SK-N-SH (cell line): Measurements from ENCODE around the gene FMOD. TPM values are rescaled to one million over a fixed set of nuclear protein-coding genes. Genes with fewer than 3 reads are reported as not detected.

Source experiments
- CTCF ChIA-PET: fragments of 300-600, 350-600 bp; formaldehyde crosslinking; extraction: SDS; loops from one replicate; lab custom pipeline; 2021; lab: Yijun Ruan, JAX
- POLR2A ChIA-PET: fragments of 350-600 bp; sonication (Branson Sonifier 250); formaldehyde crosslinking; extraction: SDS; loops from one replicate; lab custom pipeline; 2020; ENCODE audit warnings: antibody characterized with exemption, inconsistent platforms; lab: Yijun Ruan, JAX
- DNase-seq: peaks from one replicate; pipeline ENCODE4 v3.0.0; 2012
- H2AFZ ChIP-seq: fragments of 200-600 bp; sonication (generic); 2 replicates; pipeline ENCODE4 v1.8.1; 2016; ENCODE audit warnings: antibody characterized with exemption, mild to moderate bottlenecking, low read depth
- H3F3A ChIP-seq: fragments of 200-600 bp; sonication (generic); replicated peaks from 2 replicates; pipeline ENCODE3; 2016; ENCODE audit warnings: antibody characterized with exemption, mild to moderate bottlenecking; ENCODE audit not compliant: insufficient read depth
- H3K27ac ChIP-seq, 2 experiments: fragments of 200-500 bp in 1 of 2; fragments of 200-600 bp in 1 of 2; sonication (Bioruptor generic) in 1 of 2; sonication (generic), shearing (Covaris generic) in 1 of 2; 2 replicates each; pipeline versions ENCODE4 v1.5.1 to v1.6.1; 2014 to 2016; ENCODE audit warnings: low read depth in 2 of 2, inconsistent platforms in 1 of 2, low read length in 1 of 2, mild to moderate bottlenecking in 1 of 2, mixed read lengths in 1 of 2
- H3K27me3 ChIP-seq: fragments of 200-600 bp; sonication (generic), shearing (Covaris generic); 2 replicates; pipeline ENCODE4 v1.6.1; 2016; ENCODE audit warnings: mixed run types; ENCODE audit not compliant: insufficient read depth
- H3K36me3 ChIP-seq, 2 experiments: fragments of 200-500 bp in 1 of 2; fragments of 200-600 bp in 1 of 2; sonication (Bioruptor generic) in 1 of 2; sonication (generic) in 1 of 2; replicated peaks in 1 of 2; 2 replicates each; pipeline versions ENCODE3 to v1.5.1; 2014 to 2016; ENCODE audit warnings: low read length in 1 of 2, mild to moderate bottlenecking in 1 of 2; ENCODE audit not compliant: insufficient read depth in 2 of 2, control insufficient read depth in 1 of 2
- H3K4me1 ChIP-seq, 2 experiments: fragments of 200-500 bp in 1 of 2; fragments of 200-600 bp in 1 of 2; sonication (Bioruptor generic) in 1 of 2; sonication (generic), shearing (Covaris generic) in 1 of 2; 2 replicates each; pipeline versions ENCODE4 v1.5.1 to v1.6.1; 2014 to 2016; ENCODE audit warnings: low read depth in 1 of 2, low read length in 1 of 2, mixed run types in 1 of 2; ENCODE audit not compliant: insufficient read depth in 2 of 2, control insufficient read depth in 1 of 2
- H3K4me2 ChIP-seq: fragments of 200-600 bp; sonication (generic), shearing (Covaris generic); 2 replicates; pipeline ENCODE4 v1.6.1; 2017; ENCODE audit warnings: mixed run types
- H3K4me3 ChIP-seq, 2 experiments: fragments of 200-500 bp in 1 of 2; fragments of 200-600 bp in 1 of 2; sonication (Bioruptor generic) in 1 of 2; sonication (generic), shearing (Covaris generic) in 1 of 2; 2 replicates each; pipeline versions ENCODE4 v1.5.1 to v1.8.1; 2014 to 2016; ENCODE audit warnings: low read depth in 2 of 2, inconsistent platforms in 1 of 2, low read length in 1 of 2, mild to moderate bottlenecking in 1 of 2, mixed read lengths in 1 of 2, moderate library complexity in 1 of 2
- H3K79me2 ChIP-seq: fragments of 200-600 bp; sonication (generic); 2 replicates; pipeline ENCODE4 v1.8.1; 2017; ENCODE audit warnings: mild to moderate bottlenecking; ENCODE audit not compliant: insufficient read depth
- H3K9ac ChIP-seq: fragments of 200-600 bp; sonication (generic); 2 replicates; pipeline ENCODE4 v1.6.1; 2017; ENCODE audit warnings: mixed run types
- H3K9me2 ChIP-seq: fragments of 200-600 bp; sonication (generic); 2 replicates; pipeline ENCODE4 v1.6.1; 2017; ENCODE audit warnings: mixed run types
- H3K9me3 ChIP-seq: fragments of 200-600 bp; sonication (generic); 2 replicates; pipeline ENCODE4 v1.6.1; 2017; ENCODE audit warnings: mixed run types, mild to moderate bottlenecking, moderate library complexity
- H4K20me1 ChIP-seq: fragments of 200-600 bp; sonication (generic); 2 replicates; pipeline ENCODE4 v1.6.1; 2017; ENCODE audit warnings: mild to moderate bottlenecking, mixed run types; ENCODE audit not compliant: insufficient read depth
- CHD2 ChIP-seq: fragments of 150-350 bp; IDR thresholded peaks from 2 replicates; pipeline ENCODE4 v1.6.1; 2018; ENCODE audit warnings: low read length; ENCODE audit not compliant: partially characterized antibody
- CTCF ChIP-seq: fragments of 200-600 bp; sonication (generic); IDR thresholded peaks from 2 replicates; pipeline ENCODE4 v1.6.1; 2017; ENCODE audit warnings: antibody characterized with exemption, mild to moderate bottlenecking, moderate library complexity
- ELF1 ChIP-seq: IDR thresholded peaks from 2 replicates; pipeline ENCODE4 v1.4.0; 2012
- FOXM1 ChIP-seq: IDR thresholded peaks from 2 replicates; pipeline ENCODE4 v1.4.0; 2012; ENCODE audit warnings: low read depth, mild to moderate bottlenecking
- GABPA ChIP-seq: IDR thresholded peaks from 2 replicates; pipeline ENCODE4 v1.4.0; 2012; ENCODE audit warnings: low read depth, mild to moderate bottlenecking
- JUND ChIP-seq: IDR thresholded peaks from 2 replicates; pipeline ENCODE4 v1.4.0; 2012
- MAX ChIP-seq: IDR thresholded peaks from 2 replicates; pipeline ENCODE4 v1.4.0; 2012; ENCODE audit warnings: low read depth
- NFIC ChIP-seq: IDR thresholded peaks from 2 replicates; pipeline ENCODE4 v1.4.0; 2012; ENCODE audit warnings: borderline replicate concordance
- PBX3 ChIP-seq: IDR thresholded peaks from 2 replicates; pipeline ENCODE4; 2012
- RAD21 ChIP-seq: IDR thresholded peaks from 2 replicates; pipeline ENCODE4 v1.6.1; 2012; ENCODE audit warnings: mild to moderate bottlenecking, low read length
- RCOR1 ChIP-seq: fragments of 150-350 bp; IDR thresholded peaks from 2 replicates; pipeline ENCODE4 v1.6.1; 2017; ENCODE audit warnings: antibody characterized with exemption, low read length
- RFX5 ChIP-seq: IDR thresholded peaks from 2 replicates; pipeline ENCODE4 v1.6.1; 2012; ENCODE audit warnings: mild to moderate bottlenecking, improper control_type of control experiment, low read length
- SIN3A ChIP-seq: IDR thresholded peaks from 2 replicates; pipeline ENCODE4 v1.6.1; 2012; ENCODE audit warnings: low read depth, mild to moderate bottlenecking, low read length, moderate library complexity, borderline replicate concordance
- SMC3 ChIP-seq: IDR thresholded peaks from 2 replicates; pipeline ENCODE4 v1.6.1; 2012; ENCODE audit warnings: low read depth, low read length, improper control_type of control experiment
- TCF12 ChIP-seq: IDR thresholded peaks from 2 replicates; pipeline ENCODE4 v1.4.0; 2012
- USF2 ChIP-seq: fragments of 150-350 bp; IDR thresholded peaks from 2 replicates; pipeline ENCODE4 v1.6.1; 2017; ENCODE audit warnings: antibody characterized with exemption, low read length, low read depth, borderline replicate concordance
- ZBTB33 ChIP-seq: IDR thresholded peaks from 2 replicates; pipeline ENCODE4 v1.4.0; 2012; ENCODE audit warnings: low read depth, borderline replicate concordance
- WGBS: methylation state at CpG from one replicate; pipeline ENCODE4 v1.1.6; 2017; ENCODE audit warnings: low lambda C conversion rate; 5-methylcytosine and 5-hydroxymethylcytosine counted together
- polyA plus RNA-seq, 3 experiments: library from polyadenylated mRNA; depleted of rRNA; stranded (reverse); fragments of >200 nt; gene quantifications; 2 replicates each; pipeline ENCODE4 v1.2.3, GENCODE V29; 2012

The FMOD gene
- polyA plus RNA-seq, 1 of the 3 experiments (the other 2 are of a cell fraction) = not detected

- ChIA-PET CTCF (interaction anchor here (0.9 to 9.2 kb wide), 3 partner anchors 14 to 129 kb away, joined by 3 to 127 read pairs (median 73); no protein-coding TSS in a partner anchor), POLR2A (interaction anchor here (1.5 kb wide), 1 partner anchor 16 kb away, joined by 5 read pairs; no protein-coding TSS in a partner anchor)
- Histone ChIP-seq H3K27me3 (no peaks in the 10 kb centered on the region), H3K27ac (no peak overlapping the region), H3K9me3 (no peaks in the 10 kb centered on the region), H3K79me2 (peaks cover 20% of the 10 kb centered on the region), H3K9me2 (no peaks in the 10 kb centered on the region), H3F3A (peaks cover 9% of the 10 kb centered on the region), H2AFZ (no peak overlapping the region), H3K4me1 (peaks cover 19 to 30% of the 10 kb centered on the region in 2 experiments), H3K4me2 (no peak overlapping the region), H3K36me3 (peaks cover 21 to 23% of the 10 kb centered on the region in 2 experiments), H4K20me1 (peaks cover 39% of the 10 kb centered on the region), H3K9ac (no peak overlapping the region), H3K4me3 (no peak overlapping the region)
- DNase-seq = no peak
- TF ChIP-seq GABPA (no peak), SIN3A (no peak), TCF12 (no peak), ZBTB33 (no peak), JUND (no peak), SMC3 (no peak), FOXM1 (no peak), NFIC (no peak), ELF1 (no peak), RFX5 (no peak), PBX3 (no peak), USF2 (no peak), RCOR1 (no peak), CHD2 (no peak), CTCF (no peak), RAD21 (no peak), MAX (no peak)
- WGBS = 76% methylated on average over 3 of the region's 3 CpGs
Observed at GRCh38 chr1:203311368-203312301, 39.3 kb downstream of the FMOD start.
